Skeletal muscle cell (primary cell): ENCODE results near the gene CORIN.
"Not testable (repeated sequence)": the region's sequence is repeated elsewhere in the genome, so short reads cannot be mapped to it uniquely, and the experiment has no call there.

Source experiments
- DNase-seq: peaks from one replicate; pipeline ENCODE4 v3.0.0-alpha.2; 2010; ENCODE audit warnings: low read depth
- H3K4me3 ChIP-seq: 2 replicates; pipeline ENCODE4 v1.5.1; 2011; ENCODE audit warnings: low read depth, mild to moderate bottlenecking, control low read depth, low read length, moderate library complexity

The CORIN gene

GRCh38 chr4:47733302-47734175, 104.3 kb downstream of the CORIN start:
- H3K4me3 ChIP-seq = no peak overlapping the region
- DNase-seq = no peak

- no peak for DNase-seq
- no peak overlapping the region for H3K4me3 ChIP-seq
Measured at GRCh38 chr4:47731182-47731581, 106.7 kb downstream of the CORIN start.

GRCh38 chr4:47729131-47729680, 108.7 kb downstream of the CORIN start:
- DNase-seq = no peak

GRCh38 chr4:47721892-47722575, 115.8 kb downstream of the CORIN start:
- DNase-seq = no peak
- no peak overlapping the region for H3K4me3 ChIP-seq

More at GRCh38 chr4:47729131-47729680, 108.7 kb downstream of the CORIN start:
- H3K4me3 ChIP-seq = no peak overlapping the region

GRCh38 chr4:47721485-47721884, 116.4 kb downstream of the CORIN start:
- H3K4me3 ChIP-seq = no peak overlapping the region
- no peak for DNase-seq

GRCh38 chr4:47720787-47721186, 117.1 kb downstream of the CORIN start:
- no peak overlapping the region for H3K4me3 ChIP-seq
- no peak for DNase-seq

GRCh38 chr4:47719576-47719975, 118.3 kb downstream of the CORIN start:
- no peak for DNase-seq
- no peak overlapping the region for H3K4me3 ChIP-seq

GRCh38 chr4:47718696-47719095, 119.2 kb downstream of the CORIN start:
- no peak overlapping the region for H3K4me3 ChIP-seq
- DNase-seq = no peak

GRCh38 chr4:47717188-47717587, 120.7 kb downstream of the CORIN start:
- H3K4me3 ChIP-seq = no peak overlapping the region
- no peak for DNase-seq

- DNase-seq = no peak
Measured at GRCh38 chr4:47715716-47716416, 122.0 kb downstream of the CORIN start.

GRCh38 chr4:47714269-47714668, 123.6 kb downstream of the CORIN start:
- H3K4me3 ChIP-seq = no peak overlapping the region
- DNase-seq = no peak

More at GRCh38 chr4:47715716-47716416, 122.0 kb downstream of the CORIN start:
- H3K4me3 ChIP-seq = no peak overlapping the region

- DNase-seq = no peak
- no peak overlapping the region for H3K4me3 ChIP-seq
Measured at GRCh38 chr4:47713129-47713834, 124.6 kb downstream of the CORIN start.

- DNase-seq = no peak
- H3K4me3 ChIP-seq = no peak overlapping the region
Measured at GRCh38 chr4:47711646-47712045, 126.2 kb downstream of the CORIN start.

GRCh38 chr4:47711183-47711582, 126.7 kb downstream of the CORIN start:
- DNase-seq = no peak
- H3K4me3 ChIP-seq = no peak overlapping the region

GRCh38 chr4:47706352-47706751, 131.5 kb downstream of the CORIN start:
- not testable (repeated sequence) for DNase-seq, H3K4me3 ChIP-seq

- no peak for DNase-seq
- no peak overlapping the region for H3K4me3 ChIP-seq
Measured at GRCh38 chr4:47705326-47705981, 132.4 kb downstream of the CORIN start.

- H3K4me3 ChIP-seq = no peak overlapping the region
- no peak for DNase-seq
Measured at GRCh38 chr4:47704693-47705325, 133.1 kb downstream of the CORIN start.

GRCh38 chr4:47703956-47704355, 133.9 kb downstream of the CORIN start:
- DNase-seq = no peak
- no peak overlapping the region for H3K4me3 ChIP-seq
